ENCODE results near the gene PDSS2.

The PDSS2 gene

GRCh38 chr6:107114213-107114925, 345.0 kb downstream of the PDSS2 start:
- peak; percentile 95 for DNase-seq

- peak; percentile 68 for DNase-seq
Measured at GRCh38 chr6:107110200-107110599, 349.2 kb downstream of the PDSS2 start.

- peak; percentile 34 for DNase-seq
Measured at GRCh38 chr6:107108201-107108890, 351.0 kb downstream of the PDSS2 start.

- DNase-seq: no peak
Measured at GRCh38 chr6:107107791-107108190, 351.6 kb downstream of the PDSS2 start.

- no peak for DNase-seq
Measured at GRCh38 chr6:107106165-107106564, 353.2 kb downstream of the PDSS2 start.

- DNase-seq: peak; percentile 23
Measured at GRCh38 chr6:107105511-107106116, 353.8 kb downstream of the PDSS2 start.

- no peak for DNase-seq
Measured at GRCh38 chr6:107103082-107103481, 356.3 kb downstream of the PDSS2 start.
